ENCODE data around the gene ZNF71.

- TF ChIP-seq TCF12 (IDR thresholded peaks at IDR 0.05; ENCODE audit: low read depth) (no peak), EP300 (IDR thresholded peaks at IDR 0.05; ENCODE audit: borderline replicate concordance) (no peak), YY1 (IDR thresholded peaks at IDR 0.05; ENCODE audit: low read depth) (no peak)
Observed at GRCh38 chr19:56633021-56633420, 37.9 kb downstream of the ZNF71 start.

Measured in Ishikawa (cell line).